Kidney (tissue), 14 donors: ENCODE results near the gene TOX3. TPM values are rescaled to one million over a fixed set of nuclear protein-coding genes. Genes with fewer than 3 reads are reported as not detected.

Experiments
- DNase-seq, 5 donors: peaks; one replicate each; pipeline ENCODE4 v3.0.0-alpha.2; 2013 to 2020
- FAIRE-seq: peaks from 2 replicates; lab custom pipeline; 2012; peaks lifted over from hg19 to GRCh38; lab: Jason Lieb, UNC
- H3K27ac ChIP-seq, 2 donors: one replicate each; pipeline ENCODE4 v1.7.0; 2013; ENCODE audit warnings: low read depth in 2 of 2, low read length in 2 of 2, inconsistent platforms in 1 of 2
- H3K27me3 ChIP-seq: one replicate; pipeline ENCODE4 v1.7.1; 2013; ENCODE audit warnings: low read length, inconsistent platforms; ENCODE audit not compliant: control insufficient read depth, insufficient read depth
- H3K36me3 ChIP-seq, 3 donors: one replicate each; pipeline versions ENCODE4 v1.7.0 to v1.7.1; 2013; ENCODE audit warnings: low read length in 3 of 3, control low read depth in 1 of 3, inconsistent platforms in 1 of 3; ENCODE audit not compliant: insufficient read depth in 3 of 3, control insufficient read depth in 2 of 3
- H3K4me1 ChIP-seq, 3 donors: one replicate each; pipeline versions ENCODE4 v1.7.0 to v1.7.1; 2013; ENCODE audit warnings: low read length in 3 of 3, inconsistent platforms in 1 of 3, low read depth in 1 of 3; ENCODE audit not compliant: control insufficient read depth in 2 of 3, insufficient read depth in 2 of 3
- H3K4me3 ChIP-seq, 3 donors: one replicate each; pipeline versions ENCODE4 v1.7.0 to v1.8.1; 2013; ENCODE audit warnings: low read length in 3 of 3, control low read depth in 1 of 3, inconsistent platforms in 1 of 3
- H3K9ac ChIP-seq, 3 donors: one replicate each; pipeline versions ENCODE4 v1.7.0 to v1.7.1; 2013; ENCODE audit warnings: low read length in 3 of 3, control low read depth in 1 of 3, inconsistent platforms in 1 of 3
- H3K9me3 ChIP-seq, 3 donors: one replicate each; pipeline versions ENCODE4 v1.7.0 to v1.7.1; 2013; ENCODE audit warnings: low read length in 3 of 3, control low read depth in 1 of 3, inconsistent platforms in 1 of 3; ENCODE audit not compliant: control insufficient read depth in 2 of 3, insufficient read depth in 1 of 3
- intact Hi-C: fragments of 100-400 bp; cut with DNase I; formaldehyde crosslinking; loops from one replicate; pipeline ENCODE4 v1.11.1; 2022
- polyA plus RNA-seq: library from polyadenylated mRNA; stranded (reverse); fragments of 350-450 nt; fragmentation: Illumina TruSeq; extraction: RNeasy Lipid Tissue Mini Kit (QIAGEN cat#74804); gene quantifications from one replicate; pipeline ENCODE4 v1.2.3, GENCODE V29; 2014; ENCODE audit warnings: low read depth, low replicate concordance; ENCODE audit not compliant: insufficient read depth
- total RNA-seq: library from RNA; stranded (reverse); fragmentation: NEBNext Ultra II Directional; extraction: Animal tissue kit (Norgen Biotek cat#: 25700); gene quantifications from one replicate; pipeline ENCODE4 v1.2.1, GENCODE V29; 2021
- TF ChIP-seq, protein P1 (sequence below): IDR thresholded peaks from 3 replicates; pipeline ENCODE4 v1.5.1; 2012; ENCODE audit warnings: mild to moderate bottlenecking, moderate library complexity, borderline replicate concordance; ENCODE audit not compliant: insufficient read depth; ENCODE audit errors: extremely low read depth
- donor health status: control.
- donor health status: control.
- donor health status: control.
- donor health status: control.
- donor health status: control.
- donor health status: DM: yes; HTN: yes; CAD: no.
- donor health status: Normal renal cell carcinoma (clear cell type).

TOX3 gene
- total and polyA plus RNA-seq, 2 donors from 2014 or later, result 8.7 to 16.2 TPM

GRCh38 chr16:52439171-52439701 lies 107.7 kb downstream of the TOX3 start:
- TF ChIP-seq, protein P1, sequence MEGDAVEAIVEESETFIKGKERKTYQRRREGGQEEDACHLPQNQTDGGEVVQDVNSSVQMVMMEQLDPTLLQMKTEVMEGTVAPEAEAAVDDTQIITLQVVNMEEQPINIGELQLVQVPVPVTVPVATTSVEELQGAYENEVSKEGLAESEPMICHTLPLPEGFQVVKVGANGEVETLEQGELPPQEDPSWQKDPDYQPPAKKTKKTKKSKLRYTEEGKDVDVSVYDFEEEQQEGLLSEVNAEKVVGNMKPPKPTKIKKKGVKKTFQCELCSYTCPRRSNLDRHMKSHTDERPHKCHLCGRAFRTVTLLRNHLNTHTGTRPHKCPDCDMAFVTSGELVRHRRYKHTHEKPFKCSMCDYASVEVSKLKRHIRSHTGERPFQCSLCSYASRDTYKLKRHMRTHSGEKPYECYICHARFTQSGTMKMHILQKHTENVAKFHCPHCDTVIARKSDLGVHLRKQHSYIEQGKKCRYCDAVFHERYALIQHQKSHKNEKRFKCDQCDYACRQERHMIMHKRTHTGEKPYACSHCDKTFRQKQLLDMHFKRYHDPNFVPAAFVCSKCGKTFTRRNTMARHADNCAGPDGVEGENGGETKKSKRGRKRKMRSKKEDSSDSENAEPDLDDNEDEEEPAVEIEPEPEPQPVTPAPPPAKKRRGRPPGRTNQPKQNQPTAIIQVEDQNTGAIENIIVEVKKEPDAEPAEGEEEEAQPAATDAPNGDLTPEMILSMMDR, result no peak
- no peak overlapping the region for H3K27ac ChIP-seq
- H3K9ac ChIP-seq, result no peak overlapping the region
- FAIRE-seq (no peak), DNase-seq (no peak)
- peaks cover 2 to 11% (median 6%) of the 10 kb centered on the region in 3 donors for H3K36me3 ChIP-seq
- H3K4me3 ChIP-seq, result no peak overlapping the region
- no peaks in the 10 kb centered on the region for H3K9me3 ChIP-seq
- no peaks in the 10 kb centered on the region for H3K27me3 ChIP-seq
- H3K4me1 ChIP-seq, result no peaks in the 10 kb centered on the region
- intact Hi-C loops, result no loop called here

DNA sequence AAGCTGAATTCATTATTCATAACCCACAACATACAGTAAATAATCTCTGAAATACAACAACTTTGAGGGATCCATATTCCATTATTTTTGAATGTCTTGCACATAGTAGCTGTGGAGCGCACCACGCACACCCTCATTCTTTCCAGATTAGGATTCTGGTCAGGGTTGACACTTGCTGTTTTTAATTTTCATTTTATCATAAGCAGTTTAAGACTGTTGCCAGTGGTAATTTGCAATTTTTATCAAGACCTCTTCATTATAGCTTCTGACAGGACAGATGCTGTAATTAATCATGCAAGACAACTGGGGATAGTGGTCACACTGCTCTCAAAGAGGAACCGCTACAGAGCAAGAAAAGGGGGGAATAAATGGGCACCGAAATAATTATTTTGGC lies 109.7 kb downstream of the TOX3 start:
- no peak overlapping the region for H3K4me3 ChIP-seq
- H3K36me3 ChIP-seq, result peaks cover 2 to 9% (median 6%) of the 10 kb centered on the region in 3 donors
- H3K4me1 ChIP-seq, result no peaks in the 10 kb centered on the region
- no peak overlapping the region for H3K9ac ChIP-seq
- TF ChIP-seq, protein P1, result no peak
- no peak overlapping the region for H3K27ac ChIP-seq
- intact Hi-C loops, result no loop called here
- H3K9me3 ChIP-seq, result no peaks in the 10 kb centered on the region
- H3K27me3 ChIP-seq, result no peaks in the 10 kb centered on the region
- no peak for DNase-seq
- FAIRE-seq, result no peak

DNA sequence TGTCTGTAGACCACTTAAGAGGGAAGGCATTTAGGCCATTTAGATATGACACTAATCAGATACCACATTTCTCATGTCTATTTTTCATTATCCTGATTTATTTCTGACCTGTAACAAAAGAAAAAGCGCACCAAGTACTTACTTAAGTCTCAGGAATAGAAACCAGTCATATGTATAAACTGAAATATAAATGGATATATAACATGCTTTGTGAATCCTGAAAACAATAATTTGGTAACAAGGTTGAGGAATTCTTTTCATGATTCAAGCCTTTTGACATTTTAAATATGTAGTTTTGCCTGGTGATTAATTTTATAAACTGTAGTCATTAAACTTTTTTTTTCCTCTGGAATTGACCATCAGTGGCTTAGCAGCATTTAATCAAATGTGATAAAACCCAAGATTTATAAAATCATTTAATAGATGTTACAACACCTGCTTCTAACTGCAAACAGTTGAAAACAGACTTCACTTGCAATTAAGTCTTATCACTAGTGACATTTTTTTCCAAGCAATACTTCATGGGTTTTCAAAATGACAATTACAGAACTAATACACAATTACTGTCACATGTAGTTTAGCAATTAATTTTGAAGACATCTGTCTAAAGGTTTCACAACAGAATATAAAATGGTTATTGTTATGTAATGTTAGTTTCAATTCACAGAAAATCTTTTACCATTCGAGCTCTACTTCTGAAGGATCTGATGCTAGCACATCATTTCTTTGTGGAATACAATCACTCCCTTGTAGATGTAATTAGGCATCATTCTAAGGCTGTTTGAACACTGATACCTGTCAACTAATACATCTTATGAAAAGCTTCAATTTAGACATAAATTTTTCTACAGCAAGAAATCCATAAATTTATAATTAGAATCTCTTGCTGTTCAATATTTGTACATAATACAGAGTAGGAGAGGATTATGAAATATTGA lies 110.3 kb downstream of the TOX3 start:
- no peaks in the 10 kb centered on the region for H3K9me3 ChIP-seq
- no peak overlapping the region for H3K9ac ChIP-seq
- no peaks in the 10 kb centered on the region for H3K27me3 ChIP-seq
- no peak for DNase-seq
- intact Hi-C loops, result no loop called here
- H3K36me3 ChIP-seq, result peaks cover 2 to 6% (median 6%) of the 10 kb centered on the region in 3 donors
- TF ChIP-seq, protein P1, result no peak
- no peak overlapping the region for H3K27ac ChIP-seq
- no peaks in the 10 kb centered on the region for H3K4me1 ChIP-seq
- no peak for FAIRE-seq
- H3K4me3 ChIP-seq, result no peak overlapping the region
